ENCODE results near the gene TCAP. TPM values are rescaled to one million over a fixed set of nuclear protein-coding genes. Genes with fewer than 3 reads are reported as not detected.

Gene TCAP
- total RNA-seq, 6 donors from 2014 or later: 0.39 to 4.2 (median 2.5) TPM

DNA sequence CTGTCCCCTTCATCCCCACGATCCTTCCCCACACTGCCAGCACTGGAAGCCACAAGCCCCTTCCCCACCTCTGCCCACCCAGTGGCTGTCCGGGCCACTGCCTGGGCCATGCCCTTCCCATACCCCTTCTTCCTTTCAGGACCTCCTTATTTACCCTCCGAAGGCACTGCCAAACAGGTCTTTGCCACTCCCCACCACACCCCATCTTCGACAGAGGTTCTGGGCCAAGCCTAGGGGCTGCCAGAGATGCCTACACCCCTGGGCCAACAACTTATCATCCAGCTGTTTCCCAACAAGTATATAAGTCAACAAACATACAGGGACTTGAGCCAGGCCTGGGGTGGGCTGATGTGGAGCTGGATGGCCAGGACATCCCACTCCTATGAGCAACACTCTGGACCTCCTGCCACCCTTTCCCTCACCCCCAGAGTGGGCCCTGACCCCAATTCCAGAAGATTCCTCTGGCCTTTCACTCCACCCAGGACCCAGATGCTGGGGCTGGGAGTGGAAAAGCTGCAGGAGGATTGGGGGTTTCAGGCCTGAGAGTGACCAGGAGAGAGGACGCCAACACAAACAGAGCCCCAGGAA, 39.9 kb upstream of the TCAP start:
- WGBS, 2 donors: 65 to 84% methylated on average over 4 to 5 of the region's 5 CpGs
- DNase-seq (no peak), ATAC-seq (ENCODE audit: low FRiP score in 2 of 2) (no peak)
- Histone ChIP-seq H3K4me1 (peaks cover 11 to 43% (median 30%) of the 10 kb centered on the region in 4 donors), H3K36me3 (no peaks in the 10 kb centered on the region), H3K4me3 (no peak overlapping the region), H3K9me3 (no peaks in the 10 kb centered on the region), H3K27me3 (peaks cover 4 to 17% (median 14%) of the 10 kb centered on the region in 4 donors), H3K27ac (no peak overlapping the region)
- TF ChIP-seq POLR2AphosphoS5 (IDR thresholded peaks at IDR 0.05) (no peak), EP300 (IDR thresholded peaks at IDR 0.05) (no peak), CTCF (IDR thresholded peaks at IDR 0.05) (no peak), POLR2A (IDR thresholded peaks at IDR 0.05) (no peak)

DNA sequence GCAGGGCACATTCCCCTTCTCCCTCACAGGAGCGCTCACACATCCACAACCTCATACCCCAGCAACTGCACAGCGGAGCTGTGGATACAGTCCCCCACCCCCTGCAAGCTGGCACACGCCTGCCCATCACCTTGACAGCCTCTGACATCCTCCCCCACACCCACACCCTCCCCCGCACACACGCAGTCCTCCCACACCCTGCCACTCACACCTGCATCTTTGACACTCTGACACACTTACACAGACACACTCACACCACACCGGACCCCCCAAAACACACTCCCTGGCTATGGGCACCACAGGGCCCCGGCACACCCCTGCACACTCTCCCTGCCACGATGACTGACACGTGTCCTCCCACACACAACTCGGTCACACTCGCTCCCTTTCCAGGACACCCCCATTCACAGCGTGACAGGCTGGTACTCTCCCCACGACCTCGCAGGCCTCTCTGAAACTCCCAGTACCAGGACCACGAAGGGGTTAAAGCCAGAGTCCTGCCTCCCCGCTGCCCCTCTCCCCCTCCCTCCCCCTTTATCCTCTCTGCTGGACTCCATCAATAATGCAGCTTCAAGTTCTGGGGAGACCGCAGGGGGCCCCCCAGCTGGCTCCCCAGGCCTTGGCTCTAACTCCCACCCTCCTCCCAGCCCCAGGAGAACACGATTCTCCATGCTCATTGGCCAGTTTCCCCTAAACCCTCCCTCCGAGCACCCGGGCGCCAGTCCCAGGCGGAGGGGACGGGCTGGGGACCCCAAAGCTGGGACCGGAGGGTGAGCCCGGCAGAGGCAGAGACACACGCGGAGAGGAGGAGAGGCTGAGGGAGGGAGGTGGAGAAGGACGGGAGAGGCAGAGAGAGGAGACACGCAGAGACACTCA, 38.7 kb upstream of the TCAP start, which contains the start of gene PPP1R1B:
PPP1R1B (plus strand) TSS at position 782 of the 876 bp plus-strand sequence. CDS start 441 bp downstream, outside the sequence.
- H3K4me3 ChIP-seq: peak within 1 kb of the TSS in 3 of 4 donors; percentile 43 to 53 (median 44)
- 22 to 29% methylated on average over 24 to 28 of the region's 29 CpGs for WGBS, 2 donors
- no peaks in the 10 kb centered on the region for H3K36me3 ChIP-seq
- DNase-seq (no peak), ATAC-seq (ENCODE audit: low FRiP score in 2 of 2) (no peak)
- peaks cover 11 to 48% (median 31%) of the 10 kb centered on the region in 4 donors for H3K4me1 ChIP-seq
- peak within 1 kb of the TSS in 3 of 4 donors; percentile 3 to 77 (median 70) for H3K27ac ChIP-seq
- H3K9me3 ChIP-seq: no peaks in the 10 kb centered on the region
- TF ChIP-seq POLR2AphosphoS5 (IDR thresholded peaks at IDR 0.05): no peak
- TF ChIP-seq EP300 (IDR thresholded peaks at IDR 0.05): no peak
- TF ChIP-seq POLR2A (IDR thresholded peaks at IDR 0.05): peak in 1 of 4 donors; percentile 8
- peaks cover 4 to 17% (median 14%) of the 10 kb centered on the region in 4 donors for H3K27me3 ChIP-seq

DNA sequence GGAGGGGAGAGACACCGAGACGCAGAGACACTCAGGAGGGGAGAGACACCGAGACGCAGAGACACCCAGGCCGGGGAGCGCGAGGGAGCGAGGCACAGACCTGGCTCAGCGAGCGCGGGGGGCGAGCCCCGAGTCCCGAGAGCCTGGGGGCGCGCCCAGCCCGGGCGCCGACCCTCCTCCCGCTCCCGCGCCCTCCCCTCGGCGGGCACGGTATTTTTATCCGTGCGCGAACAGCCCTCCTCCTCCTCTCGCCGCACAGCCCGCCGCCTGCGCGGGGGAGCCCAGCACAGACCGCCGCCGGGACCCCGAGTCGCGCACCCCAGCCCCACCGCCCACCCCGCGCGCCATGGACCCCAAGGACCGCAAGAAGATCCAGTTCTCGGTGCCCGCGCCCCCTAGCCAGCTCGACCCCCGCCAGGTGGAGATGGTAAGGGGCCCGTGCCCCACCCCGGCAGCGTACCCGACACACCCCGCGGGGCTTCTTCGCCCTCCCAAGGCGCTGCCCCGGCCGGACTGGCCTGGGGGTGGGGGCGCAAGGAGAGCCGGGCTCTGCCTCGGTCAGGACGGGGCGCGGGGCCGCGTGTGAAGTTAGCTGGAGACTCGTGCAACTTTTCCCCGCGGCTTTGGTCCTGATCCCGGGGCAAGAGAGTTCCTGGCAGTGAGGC, 38.0 kb upstream of the TCAP start:
- Histone ChIP-seq H3K4me1 (peaks cover 11 to 45% (median 32%) of the 10 kb centered on the region in 4 donors), H3K27me3 (peaks cover 4 to 17% (median 14%) of the 10 kb centered on the region in 4 donors), H3K27ac (peak overlapping the region in 3 of 4 donors; percentile 3 to 77 (median 70)), H3K36me3 (no peaks in the 10 kb centered on the region), H3K4me3 (peak overlapping the region in 3 of 4 donors; percentile 43 to 53 (median 44)), H3K9me3 (no peaks in the 10 kb centered on the region)
- peak in 1 of 2 donors; percentile 84 for DNase-seq
- ATAC-seq (ENCODE audit: low FRiP score in 2 of 2): no peak
- 3 to 14% methylated on average over 15 to 33 of the region's 72 CpGs for WGBS, 2 donors
- TF ChIP-seq POLR2AphosphoS5 (IDR thresholded peaks at IDR 0.05) (no peak), EP300 (IDR thresholded peaks at IDR 0.05) (no peak), POLR2A (IDR thresholded peaks at IDR 0.05) (peak in 1 of 4 donors; percentile 6)

- WGBS, 2 donors: 48 to 89% methylated on average over 5 to 15 of the region's 16 CpGs
- TF ChIP-seq POLR2A (IDR thresholded peaks at IDR 0.05) (no peak), CTCF (IDR thresholded peaks at IDR 0.05) (no peak), POLR2AphosphoS5 (IDR thresholded peaks at IDR 0.05) (no peak), EP300 (IDR thresholded peaks at IDR 0.05) (no peak)
- H3K27ac ChIP-seq: peak overlapping the region in 3 of 4 donors; percentile 3 to 77 (median 70)
- DNase-seq: peak in 1 of 2 donors; percentile 34
- H3K27me3 ChIP-seq: peaks cover 4 to 17% (median 14%) of the 10 kb centered on the region in 4 donors
- H3K9me3 ChIP-seq: no peaks in the 10 kb centered on the region
- peak overlapping the region in 3 of 4 donors; percentile 43 to 53 (median 44) for H3K4me3 ChIP-seq
- no peaks in the 10 kb centered on the region for H3K36me3 ChIP-seq
- no peak for ATAC-seq (ENCODE audit: low FRiP score in 2 of 2)
- peaks cover 11 to 45% (median 30%) of the 10 kb centered on the region in 4 donors for H3K4me1 ChIP-seq
Observed at GRCh38 chr17:39627712-39628516, 37.2 kb upstream of the TCAP start.
